ENCODE measurements around the gene ACO2.

DNA sequence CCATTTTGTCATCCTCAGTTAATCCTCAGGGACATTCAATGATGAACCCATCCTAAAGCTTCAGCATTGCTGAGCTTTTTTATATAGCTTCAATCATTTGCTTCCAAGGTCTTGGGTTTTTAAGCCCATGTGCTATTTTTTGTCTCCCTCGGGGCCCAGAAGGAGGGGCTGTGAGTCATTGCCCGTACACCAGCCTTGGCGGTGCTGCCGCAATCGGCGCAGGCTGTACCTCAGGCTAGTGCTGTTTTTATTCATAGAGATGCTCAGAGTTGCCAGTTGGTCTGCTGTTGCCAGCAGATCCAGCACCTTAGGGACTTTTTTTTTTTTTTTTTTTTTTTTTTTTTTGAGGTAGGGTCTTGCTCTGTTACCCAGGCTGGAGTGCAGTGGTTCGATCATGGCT is 35.5 kb downstream of the ACO2 start:
- peak in 1 of 2 donors; percentile 22 for TF ChIP-seq EP300 (IDR thresholded peaks at IDR 0.05)
- TF ChIP-seq, protein P1, sequence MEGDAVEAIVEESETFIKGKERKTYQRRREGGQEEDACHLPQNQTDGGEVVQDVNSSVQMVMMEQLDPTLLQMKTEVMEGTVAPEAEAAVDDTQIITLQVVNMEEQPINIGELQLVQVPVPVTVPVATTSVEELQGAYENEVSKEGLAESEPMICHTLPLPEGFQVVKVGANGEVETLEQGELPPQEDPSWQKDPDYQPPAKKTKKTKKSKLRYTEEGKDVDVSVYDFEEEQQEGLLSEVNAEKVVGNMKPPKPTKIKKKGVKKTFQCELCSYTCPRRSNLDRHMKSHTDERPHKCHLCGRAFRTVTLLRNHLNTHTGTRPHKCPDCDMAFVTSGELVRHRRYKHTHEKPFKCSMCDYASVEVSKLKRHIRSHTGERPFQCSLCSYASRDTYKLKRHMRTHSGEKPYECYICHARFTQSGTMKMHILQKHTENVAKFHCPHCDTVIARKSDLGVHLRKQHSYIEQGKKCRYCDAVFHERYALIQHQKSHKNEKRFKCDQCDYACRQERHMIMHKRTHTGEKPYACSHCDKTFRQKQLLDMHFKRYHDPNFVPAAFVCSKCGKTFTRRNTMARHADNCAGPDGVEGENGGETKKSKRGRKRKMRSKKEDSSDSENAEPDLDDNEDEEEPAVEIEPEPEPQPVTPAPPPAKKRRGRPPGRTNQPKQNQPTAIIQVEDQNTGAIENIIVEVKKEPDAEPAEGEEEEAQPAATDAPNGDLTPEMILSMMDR (IDR thresholded peaks at IDR 0.05) = no peak

Measured in tibial nerve (tissue), 4 donors.